Daoy (cell line): Measurements from ENCODE around the gene SF3B2. TPM values are rescaled to one million over a fixed set of nuclear protein-coding genes. Genes with fewer than 3 reads are reported as not detected.
"Not testable (repeated sequence)": the region's sequence is repeated elsewhere in the genome, so short reads cannot be mapped to it uniquely, and the experiment has no call there.

Experiments used
- DNase-seq: peaks from one replicate; pipeline ENCODE4 v3.0.0-alpha.2; 2015; ENCODE audit warnings: low read depth
- total RNA-seq: library from RNA; depleted of rRNA; stranded (reverse); fragments of >200 nt; shearing (Covaris generic); gene quantifications from 2 replicates; pipeline ENCODE4 v1.2.3, GENCODE V29; 2014

The SF3B2 gene
- total RNA-seq, 1 experiment from 2014 or later, result 257 TPM

GRCh38 chr11:66017321-66017720 is 34.8 kb upstream of the SF3B2 start:
- no peak for DNase-seq

GRCh38 chr11:66020212-66020611 is 32.0 kb upstream of the SF3B2 start:
- DNase-seq, result no peak

- peak; percentile 93 for DNase-seq
Observed at GRCh38 chr11:66020618-66021357, 31.4 kb upstream of the SF3B2 start.

- peak; percentile 79 for DNase-seq
Observed at GRCh38 chr11:66022401-66023185, 29.6 kb upstream of the SF3B2 start.

- DNase-seq, result not testable (repeated sequence)
Observed at GRCh38 chr11:66023186-66023440, 29.1 kb upstream of the SF3B2 start.

GRCh38 chr11:66026017-66026529 is 26.1 kb upstream of the SF3B2 start, which contains the start of gene CATSPER1:
TSS of gene CATSPER1 (minus strand) at chr11:66026479. CDS start at chr11:66026379, 100 bp downstream.
- no peak for DNase-seq

- DNase-seq, result no peak
Observed at GRCh38 chr11:66032957-66033735, 19.0 kb upstream of the SF3B2 start.

- DNase-seq, result no peak
Observed at GRCh38 chr11:66035653-66036333, 16.4 kb upstream of the SF3B2 start.

- DNase-seq, result no peak
Observed at GRCh38 chr11:66036334-66036710, 15.8 kb upstream of the SF3B2 start.

- no peak for DNase-seq
Observed at GRCh38 chr11:66037327-66037726, 14.8 kb upstream of the SF3B2 start.

- DNase-seq, result no peak
Observed at GRCh38 chr11:66039765-66040164, 12.4 kb upstream of the SF3B2 start.

- no peak for DNase-seq
Observed at GRCh38 chr11:66042227-66042995, 9.8 kb upstream of the SF3B2 start.

GRCh38 chr11:66042996-66043906 is 8.9 kb upstream of the SF3B2 start:
- no peak for DNase-seq

- no peak for DNase-seq
Observed at GRCh38 chr11:66044757-66045156, 7.4 kb upstream of the SF3B2 start.

GRCh38 chr11:66045177-66045639 is 7.0 kb upstream of the SF3B2 start:
- peak; percentile 76 for DNase-seq

GRCh38 chr11:66046901-66047300 is 5.3 kb upstream of the SF3B2 start:
- DNase-seq, result no peak

- DNase-seq, result no peak
Observed at GRCh38 chr11:66047541-66048365, 4.4 kb upstream of the SF3B2 start.

- no peak for DNase-seq
Observed at GRCh38 chr11:66048547-66049323, 3.4 kb upstream of the SF3B2 start, which contains the start of gene GAL3ST3. TSS of gene GAL3ST3 (minus strand) at chr11:66049161. CDS start at chr11:66045415, 3,746 bp downstream.
